Measurements from ENCODE around the gene CD8B2.
"Not testable (repeated sequence)": the region's sequence is repeated elsewhere in the genome, so short reads cannot be mapped to it uniquely, and the experiment has no call there.

DNA sequence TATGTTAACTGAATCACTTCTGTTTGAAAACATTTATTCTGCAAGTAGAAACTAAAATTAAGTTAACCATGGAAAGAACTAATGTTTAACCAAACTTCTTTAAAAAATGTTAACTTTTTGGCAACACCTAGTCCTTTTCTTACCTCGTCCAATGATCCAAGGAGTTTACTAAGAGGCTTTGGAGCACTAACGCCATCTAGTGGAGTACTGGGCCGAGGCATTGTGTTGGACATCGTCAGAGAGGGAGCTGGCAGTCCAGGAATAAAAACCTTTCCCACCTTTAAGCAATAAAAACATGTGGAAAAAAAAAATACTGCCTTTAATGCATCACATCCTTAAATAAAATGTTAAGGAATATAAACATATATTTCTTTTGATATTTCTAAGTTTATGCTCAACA lies 16.5 kb upstream of the CD8B2 start:
- peak; percentile 27 for TF ChIP-seq CTCF (IDR thresholded peaks at IDR 0.05; ENCODE audit: borderline replicate concordance, extremely low read depth, low read length, poor library complexity, severe bottlenecking)
- TF ChIP-seq EZH2 (IDR thresholded peaks at IDR 0.05; ENCODE audit: borderline replicate concordance, low read depth, low read length, severe bottlenecking), result not testable (repeated sequence)

All from DND-41 (cell line).